ENCODE data around the gene PTPRN2.
"Not testable (repeated sequence)": the region's sequence is repeated elsewhere in the genome, so short reads cannot be mapped to it uniquely, and the experiment has no call there.

PTPRN2 gene

GRCh38 chr7:157596471-157596870 is 991.2 kb downstream of the PTPRN2 start:
- DNase-seq = no peak

DNA sequence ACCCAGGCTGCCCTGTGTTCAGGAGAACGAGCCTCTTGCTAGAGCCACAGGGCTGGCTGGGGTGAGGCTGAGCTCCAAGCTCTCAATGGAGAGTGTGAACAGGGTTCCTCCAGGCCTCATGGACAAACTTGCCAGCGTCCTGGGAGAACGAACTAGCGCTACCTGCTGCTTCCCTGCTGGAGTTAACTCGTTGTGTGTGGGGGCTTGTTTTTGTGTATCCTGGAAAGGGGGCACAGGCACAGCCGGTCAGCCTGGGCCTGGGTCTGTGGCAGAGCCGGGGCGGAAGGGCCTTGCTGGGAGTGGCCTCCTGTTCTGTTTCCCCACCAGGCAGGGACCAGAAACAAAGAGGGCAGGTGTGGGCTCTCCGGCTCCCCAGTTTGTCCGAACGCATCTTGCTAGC is 991.6 kb downstream of the PTPRN2 start:
- DNase-seq = no peak

DNA sequence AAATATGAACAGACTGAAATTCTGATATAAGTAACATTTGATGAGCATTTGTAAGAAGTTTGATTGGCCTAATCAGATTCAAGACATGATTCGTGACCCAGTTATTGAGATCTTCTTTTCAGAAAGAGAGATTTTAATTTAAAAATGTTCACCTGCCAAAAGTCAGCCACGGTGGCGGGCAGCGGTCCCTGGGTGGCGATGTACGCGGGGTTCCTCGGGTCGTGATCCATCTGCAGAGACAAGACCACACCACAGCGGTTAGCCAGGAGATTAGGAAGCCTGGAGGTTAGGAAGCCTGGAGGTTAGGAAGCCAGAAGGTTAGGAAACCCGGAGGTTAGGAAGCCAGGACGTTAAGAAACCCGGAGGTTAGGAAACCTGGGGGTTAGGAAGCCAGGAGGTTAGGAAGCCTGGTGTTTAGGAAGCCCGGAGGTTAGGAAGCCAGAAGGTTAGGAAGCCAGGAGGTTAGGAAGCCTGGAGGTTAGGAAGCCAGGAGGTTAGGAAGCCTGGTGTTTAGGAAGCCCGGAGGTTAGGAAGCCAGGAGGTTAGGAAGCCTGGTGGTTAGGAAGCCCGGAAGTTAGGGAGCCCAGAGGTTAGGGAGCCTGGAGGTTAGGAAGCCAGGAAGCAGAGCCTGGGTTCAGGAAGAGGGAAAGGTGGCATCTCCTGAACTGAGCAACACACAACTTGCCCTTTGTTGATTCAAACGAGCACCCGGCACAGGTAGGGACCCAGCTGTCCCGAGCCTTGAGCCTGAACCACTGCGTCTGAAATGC is 992.4 kb downstream of the PTPRN2 start:
- no peak for DNase-seq

DNA sequence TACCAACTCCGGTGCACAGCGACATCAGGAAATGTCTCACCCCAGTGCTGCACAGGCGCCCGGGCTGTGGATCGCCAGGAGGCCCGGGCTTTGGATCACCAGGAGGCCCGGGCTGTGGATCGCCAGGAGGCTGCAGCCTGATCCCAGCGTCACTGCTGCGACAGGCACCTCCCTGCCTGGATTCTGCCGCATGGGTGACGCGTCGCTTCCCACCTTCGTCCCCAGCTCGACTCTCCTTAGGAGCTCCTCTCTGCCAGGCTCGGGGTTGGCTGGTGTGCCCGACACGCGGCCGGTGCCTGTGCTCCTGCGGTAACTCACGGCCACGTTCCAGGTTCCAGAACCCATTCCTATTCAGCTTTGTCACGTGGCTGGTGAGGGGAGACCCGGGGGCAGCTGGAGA is 993.3 kb downstream of the PTPRN2 start:
- DNase-seq = no peak

DNA sequence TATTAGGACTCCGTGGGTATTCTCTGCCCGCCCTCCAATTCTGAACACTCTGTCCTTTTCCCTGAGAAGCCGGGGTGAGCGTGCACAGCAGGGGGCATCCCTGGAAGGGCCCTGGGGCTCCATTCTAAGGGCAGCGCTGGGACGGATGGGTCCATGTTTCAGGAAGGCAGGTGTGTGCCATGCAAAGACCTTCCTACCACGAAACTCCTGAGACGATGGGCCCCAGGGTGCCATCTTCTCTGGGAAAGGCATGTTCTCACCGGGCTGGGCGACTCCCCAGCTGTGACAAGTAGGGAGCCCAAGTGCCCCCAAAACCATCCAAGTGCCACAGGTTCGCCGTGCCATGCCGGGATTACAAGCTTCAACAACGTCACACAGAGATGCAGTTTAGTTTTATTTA is 994.1 kb downstream of the PTPRN2 start:
- DNase-seq = no peak

GRCh38 chr7:157592636-157593320 is 994.8 kb downstream of the PTPRN2 start:
- DNase-seq = not testable (repeated sequence)

- no peak for DNase-seq
These were observed 997.1 kb downstream of the PTPRN2 start for GRCh38 chr7:157590526-157590925.

- no peak for DNase-seq
These were observed 997.9 kb downstream of the PTPRN2 start for GRCh38 chr7:157589680-157590079.

DNA sequence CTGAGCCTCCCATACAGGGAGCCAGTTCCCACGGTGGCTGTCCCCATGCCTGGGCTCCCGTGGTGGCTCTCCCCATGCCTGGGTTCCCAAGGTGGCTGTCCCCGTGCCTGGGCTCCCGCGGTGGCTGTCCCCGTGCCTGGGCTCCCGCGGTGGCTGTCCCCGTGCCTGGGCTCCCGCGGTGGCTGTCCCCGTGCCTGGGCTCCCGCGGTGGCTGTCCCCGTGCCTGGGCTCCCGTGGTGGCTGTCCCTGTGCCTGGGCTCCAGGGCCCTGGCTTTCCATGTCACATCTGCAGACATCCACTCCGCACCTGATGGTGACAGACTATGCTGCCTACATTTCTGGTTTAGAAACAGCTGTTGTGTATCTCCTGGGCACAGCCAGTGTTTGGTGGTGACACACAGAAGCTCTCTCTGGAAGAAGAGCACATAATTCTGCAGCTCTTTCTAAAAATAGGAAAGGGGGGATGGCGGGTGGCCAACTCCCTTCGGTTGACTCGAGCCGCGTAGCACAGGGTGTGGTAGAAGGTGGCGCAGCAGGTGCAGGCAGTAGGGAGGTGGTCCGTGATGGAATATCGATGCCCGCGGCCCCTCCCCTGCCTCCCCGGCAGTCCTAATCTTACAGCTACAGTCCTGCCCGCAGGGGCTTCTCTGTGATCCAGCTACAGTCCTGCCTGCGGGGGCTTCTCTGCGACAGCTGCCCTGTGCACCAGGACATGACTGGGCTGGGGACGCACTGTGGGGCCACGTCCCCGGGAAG is 999.6 kb downstream of the PTPRN2 start:
- DNase-seq = no peak

GRCh38 chr7:157587051-157587804 is 1000.4 kb downstream of the PTPRN2 start:
- no peak for DNase-seq

- no peak for DNase-seq
These were observed 1001.1 kb downstream of the PTPRN2 start for GRCh38 chr7:157586426-157586955.

DNA sequence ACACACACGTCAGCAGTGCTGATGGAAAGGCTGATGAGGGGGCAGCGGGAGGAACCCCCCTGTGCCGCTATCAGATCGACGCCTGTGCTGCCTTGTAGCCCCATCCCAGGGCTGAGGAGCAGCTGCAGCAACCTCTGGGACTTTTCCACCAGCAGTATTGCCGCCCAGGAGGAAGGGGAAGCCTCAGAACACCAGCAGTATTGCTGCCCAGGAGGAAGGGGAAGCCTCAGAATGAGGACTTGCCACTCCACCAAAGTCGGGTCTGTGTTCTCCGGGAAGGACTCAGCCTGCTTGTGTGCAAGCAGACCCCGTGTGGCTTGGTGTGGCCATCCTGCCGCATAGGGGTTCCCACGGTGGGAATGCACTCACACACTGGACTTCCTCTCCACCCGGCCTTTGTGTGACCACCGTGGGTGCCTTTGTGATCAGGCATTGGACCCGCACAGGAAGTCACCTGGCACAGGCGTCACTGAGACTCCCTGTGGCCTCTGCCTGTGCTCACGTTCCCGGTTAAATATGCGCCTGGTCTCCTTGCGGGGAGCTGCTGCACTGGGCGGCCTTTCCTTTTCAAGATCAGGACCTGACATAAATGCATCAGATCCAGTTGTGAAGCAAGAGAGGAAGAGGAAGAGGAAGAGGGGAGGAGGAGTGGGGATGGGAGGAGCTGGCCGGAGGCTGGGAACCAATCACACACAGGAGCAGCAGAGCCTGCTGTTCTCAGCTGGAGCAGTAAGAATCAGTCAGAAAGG is 1002.3 kb downstream of the PTPRN2 start:
- DNase-seq = no peak

- no peak for DNase-seq
These were observed 1003.2 kb downstream of the PTPRN2 start for GRCh38 chr7:157584420-157584819.

GRCh38 chr7:157581740-157582139 is 1005.9 kb downstream of the PTPRN2 start:
- DNase-seq = no peak

- no peak for DNase-seq
These were observed 1007.3 kb downstream of the PTPRN2 start for GRCh38 chr7:157580324-157580723.

GRCh38 chr7:157579425-157579824 is 1008.2 kb downstream of the PTPRN2 start:
- no peak for DNase-seq

GRCh38 chr7:157577796-157578339 is 1009.8 kb downstream of the PTPRN2 start:
- no peak for DNase-seq

DNA sequence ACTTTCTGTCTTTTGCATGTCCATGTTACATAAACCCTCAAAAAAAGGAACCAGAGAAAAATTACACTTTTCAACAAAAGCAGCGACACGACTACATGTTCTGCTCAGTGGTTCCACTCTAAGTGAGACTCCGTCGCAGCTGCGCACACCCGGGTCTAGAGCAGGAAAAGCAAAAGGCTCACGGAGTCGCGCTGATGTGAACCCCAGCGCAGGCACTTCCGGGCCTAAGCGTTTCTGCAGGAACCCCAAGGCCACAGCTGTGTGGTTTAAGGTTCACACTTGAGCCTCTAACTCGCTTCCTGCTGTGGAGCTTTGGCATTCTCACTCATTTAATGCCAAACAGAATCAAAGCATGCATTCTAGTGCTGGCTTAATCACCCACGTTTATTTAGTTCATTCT is 1010.6 kb downstream of the PTPRN2 start:
- no peak for DNase-seq

DNA sequence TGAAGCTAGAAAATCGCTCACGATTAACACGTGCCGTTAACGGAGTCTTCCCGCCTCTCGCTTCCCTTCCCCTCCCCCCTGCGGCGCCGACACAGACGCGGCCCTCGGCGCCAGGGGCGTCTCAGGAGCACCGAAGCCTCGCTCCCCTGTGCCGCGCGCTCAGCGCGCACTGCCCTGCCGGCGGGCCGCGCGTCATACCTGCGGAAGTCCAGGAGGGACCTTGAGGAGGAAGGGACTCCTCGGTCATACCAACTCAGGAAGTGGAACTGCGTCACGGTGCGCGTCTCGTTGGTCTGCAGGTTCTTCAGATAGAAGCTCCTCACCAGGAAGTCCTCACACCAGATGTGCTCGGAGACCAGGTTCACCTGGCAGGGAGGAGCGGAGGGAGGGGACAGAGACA is 1011.2 kb downstream of the PTPRN2 start:
- DNase-seq = peak; percentile 37 to 38

- DNase-seq = no peak
These were observed 1011.8 kb downstream of the PTPRN2 start for GRCh38 chr7:157575777-157576176.

GRCh38 chr7:157574914-157575586 is 1012.6 kb downstream of the PTPRN2 start:
- no peak for DNase-seq
